Stomach (tissue), 4 donors: ENCODE results near the gene EDEM3.
A peak's percentile ranks its signal among the peaks of the same experiment; 100 is the strongest.

ENCODE experiments used
- EP300 ChIP-seq: sonication (generic); formaldehyde crosslinking; IDR thresholded peaks from one replicate; pipeline ENCODE4 v1.6.1; 2017; ENCODE audit warnings: antibody characterized with exemption
- POLR2AphosphoS5 ChIP-seq, 3 donors: sonication (generic); formaldehyde crosslinking; IDR thresholded peaks; one replicate each; pipeline ENCODE4 v1.6.1; 2016; ENCODE audit warnings: antibody characterized with exemption in 3 of 3
- TF ChIP-seq, protein P1 (sequence below), 7 experiments: fragments of 450-650 bp in 4 of 7; fragments of 200-600 bp in 3 of 7; sonication (generic) in 3 of 7; IDR thresholded peaks; one replicate each; pipeline ENCODE4 v1.5.1; 2016 to 2019; ENCODE audit warnings: antibody characterized with exemption in 7 of 7, control low read depth in 2 of 7, mild to moderate bottlenecking in 1 of 7

DNA sequence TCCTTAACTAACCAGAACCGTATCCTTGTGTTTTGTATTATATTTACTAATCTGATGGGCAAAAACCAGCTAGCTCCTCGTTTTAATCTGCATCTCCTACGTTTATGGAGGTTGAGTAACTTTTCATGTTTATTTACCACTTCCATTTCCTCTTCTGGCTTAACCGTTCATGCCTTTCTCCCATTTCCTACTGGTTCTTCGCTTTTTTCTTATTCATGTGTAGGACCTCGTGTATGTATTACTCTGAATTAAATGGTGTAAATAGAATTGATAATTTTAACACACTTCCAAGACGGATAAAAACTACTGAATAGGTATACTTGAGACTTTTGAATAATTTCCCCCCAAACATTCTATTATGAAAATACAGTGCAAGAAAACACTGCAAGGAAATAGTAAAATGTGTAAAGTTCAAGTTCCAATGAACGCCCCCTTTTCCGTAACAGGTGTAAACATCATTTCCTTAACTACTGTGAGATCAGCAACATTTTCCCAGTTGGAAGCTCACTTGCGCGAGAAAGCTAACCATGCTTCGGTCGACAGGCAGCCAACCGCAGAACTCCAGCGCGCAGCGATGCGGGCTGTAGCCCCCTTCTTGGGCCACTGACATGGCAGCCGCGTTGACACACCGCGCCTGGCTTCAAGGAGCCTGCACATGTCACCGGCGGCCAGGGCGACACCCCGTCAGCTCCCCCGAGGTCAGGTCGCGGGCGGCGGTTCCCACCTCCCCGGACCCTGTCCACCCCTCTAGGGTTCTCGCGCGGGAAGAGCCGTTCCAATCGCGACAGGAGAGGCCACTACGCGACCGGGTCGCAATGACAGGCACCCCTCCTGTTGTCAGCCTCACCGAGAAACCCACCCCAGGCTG, 816 bp downstream of the EDEM3 start:
- TF ChIP-seq, protein P1, sequence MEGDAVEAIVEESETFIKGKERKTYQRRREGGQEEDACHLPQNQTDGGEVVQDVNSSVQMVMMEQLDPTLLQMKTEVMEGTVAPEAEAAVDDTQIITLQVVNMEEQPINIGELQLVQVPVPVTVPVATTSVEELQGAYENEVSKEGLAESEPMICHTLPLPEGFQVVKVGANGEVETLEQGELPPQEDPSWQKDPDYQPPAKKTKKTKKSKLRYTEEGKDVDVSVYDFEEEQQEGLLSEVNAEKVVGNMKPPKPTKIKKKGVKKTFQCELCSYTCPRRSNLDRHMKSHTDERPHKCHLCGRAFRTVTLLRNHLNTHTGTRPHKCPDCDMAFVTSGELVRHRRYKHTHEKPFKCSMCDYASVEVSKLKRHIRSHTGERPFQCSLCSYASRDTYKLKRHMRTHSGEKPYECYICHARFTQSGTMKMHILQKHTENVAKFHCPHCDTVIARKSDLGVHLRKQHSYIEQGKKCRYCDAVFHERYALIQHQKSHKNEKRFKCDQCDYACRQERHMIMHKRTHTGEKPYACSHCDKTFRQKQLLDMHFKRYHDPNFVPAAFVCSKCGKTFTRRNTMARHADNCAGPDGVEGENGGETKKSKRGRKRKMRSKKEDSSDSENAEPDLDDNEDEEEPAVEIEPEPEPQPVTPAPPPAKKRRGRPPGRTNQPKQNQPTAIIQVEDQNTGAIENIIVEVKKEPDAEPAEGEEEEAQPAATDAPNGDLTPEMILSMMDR (IDR thresholded peaks at IDR 0.05) = no peak
- TF ChIP-seq EP300 (no peak), POLR2AphosphoS5 (IDR thresholded peaks at IDR 0.05) (peak in 1 of 3 donors; percentile 31)
